ENCODE measurements around the gene CHM. TPM values are rescaled to one million over a fixed set of nuclear protein-coding genes. Genes with fewer than 3 reads are reported as not detected.

CHM gene
- total and polyA plus RNA-seq, 10 of the 15 experiments (the other 5 are each of a cell fraction or from before 2014, with no cell fraction given) = 4.8 to 19.0 (median 8.0) TPM

GRCh38 chrX:86061407-86061806 lies 14.0 kb upstream of the CHM start:
- intact Hi-C loops (cut with micrococcal nuclease; ENCODE audit: unreplicated experiment) (loop anchor here (10.0 kb wide), 1 partner anchor 207 kb away; no protein-coding TSS in a partner anchor), in situ Hi-C loops (cut with MboI) (no loop called here)
- TF ChIP-seq NFYB (IDR thresholded peaks at IDR 0.05; ENCODE audit: insufficient read depth, low read depth, low read length) (no peak), NR2F1 (conservative IDR thresholded peaks at IDR 0.05) (no peak), EED (IDR thresholded peaks at IDR 0.05; ENCODE audit: low read depth) (no peak), GABPA (IDR thresholded peaks at IDR 0.05; ENCODE audit: low read depth) (no peak), SIN3A (IDR thresholded peaks at IDR 0.05; ENCODE audit: low read depth, low read length) (no peak), EGR1 (IDR thresholded peaks at IDR 0.05; ENCODE audit: borderline replicate concordance in 1 of 2, low read depth in 2 of 2, low read length in 2 of 2) (no peak), TBL1XR1 (IDR thresholded peaks at IDR 0.05; ENCODE audit: low read depth, low read length) (no peak), KDM1A (IDR thresholded peaks at IDR 0.05; ENCODE audit: borderline replicate concordance) (no peak), ETV6 (conservative IDR thresholded peaks at IDR 0.05 in 1 of 2, IDR thresholded peaks at IDR 0.05 in 1 of 2; ENCODE audit: borderline replicate concordance in 1 of 2, low read depth in 1 of 2) (no peak), ZNF622 (IDR thresholded peaks at IDR 0.05) (no peak), RBBP5 (conservative IDR thresholded peaks at IDR 0.05) (no peak), TCF7 (IDR thresholded peaks at IDR 0.05; ENCODE audit: borderline replicate concordance) (no peak), ZNF24 (IDR thresholded peaks at IDR 0.05) (no peak), MLLT1 (IDR thresholded peaks at IDR 0.05) (no peak), POLR2AphosphoS2 (IDR thresholded peaks at IDR 0.05; ENCODE audit: low read depth, low read length) (no peak)
- H4K20me1 ChIP-seq (ENCODE audit: control insufficient read depth, insufficient read depth) = no peaks in the 10 kb centered on the region
- no TSS peak for BruUV-seq (replicated peaks)
- SMC1A ChIA-PET (ENCODE audit: uncharacterized antibody, unreplicated experiment) = no interaction called here
- H3K9me3 ChIP-seq (replicated peaks; ENCODE audit: control insufficient read depth, insufficient read depth, low read length) = no peaks in the 10 kb centered on the region
- no peak overlapping the region for H3K27ac ChIP-seq (ENCODE audit: control insufficient read depth, insufficient read depth)
- FAIRE-seq (no peak), DNase-seq (ENCODE audit: low read depth, low spot score) (no peak), ATAC-seq (no peak)
- POLR2A ChIA-PET = no interaction called here
- no peak overlapping the region for H3K4me3 ChIP-seq
- H3K4me2 ChIP-seq (ENCODE audit: control insufficient read depth, insufficient read depth) = no peak overlapping the region
- no peak overlapping the region for H2AFZ ChIP-seq (ENCODE audit: control insufficient read depth, low read depth, low read length)
- RAD21 ChIA-PET (ENCODE audit: unreplicated experiment) = no interaction called here
- WGBS (ENCODE audit: insufficient coverage, insufficient replicate concordance, low lambda C conversion rate, missing lambda C conversion rate) = 28% methylated on average over 3 of the region's 3 CpGs
- no peaks in the 10 kb centered on the region for H3K4me1 ChIP-seq (ENCODE audit: control insufficient read depth, insufficient read depth, low read length)
- H3K9ac ChIP-seq (ENCODE audit: control insufficient read depth, insufficient read depth, low read length) = no peak overlapping the region
- no peaks in the 10 kb centered on the region for H3K27me3 ChIP-seq (replicated peaks in 1 of 2; ENCODE audit: control insufficient read depth in 2 of 2, insufficient read depth in 2 of 2, low read length in 1 of 2)
- CTCF ChIA-PET = interaction anchor here (0.7 kb wide), 1 partner anchor 1101 kb away, joined by 3 read pairs; no protein-coding TSS in a partner anchor
- H3K79me2 ChIP-seq (ENCODE audit: control insufficient read depth, insufficient read depth, low read length) = no peaks in the 10 kb centered on the region
- H3K36me3 ChIP-seq (ENCODE audit: control insufficient read depth in 2 of 2, insufficient read depth in 2 of 2, low read length in 1 of 2) = no peaks in the 10 kb centered on the region
